Forelimb muscle (tissue), 1 donor: ENCODE data around the gene NTM. TPM values are rescaled to one million over a fixed set of nuclear protein-coding genes. Genes with fewer than 3 reads are reported as not detected.

Source experiments
- DNase-seq: peaks from one replicate; pipeline ENCODE4 v3.0.0-alpha.2; 2013; ENCODE audit warnings: low read depth
- polyA plus RNA-seq: library from polyadenylated mRNA; unstranded; fragments of 120-200 nt; gene quantifications from one replicate; pipeline ENCODE4 v1.2.1, GENCODE V29; 2013; ENCODE audit not compliant: insufficient read length

NTM gene
- polyA plus RNA-seq, 1 donor = 15.0 TPM

DNA sequence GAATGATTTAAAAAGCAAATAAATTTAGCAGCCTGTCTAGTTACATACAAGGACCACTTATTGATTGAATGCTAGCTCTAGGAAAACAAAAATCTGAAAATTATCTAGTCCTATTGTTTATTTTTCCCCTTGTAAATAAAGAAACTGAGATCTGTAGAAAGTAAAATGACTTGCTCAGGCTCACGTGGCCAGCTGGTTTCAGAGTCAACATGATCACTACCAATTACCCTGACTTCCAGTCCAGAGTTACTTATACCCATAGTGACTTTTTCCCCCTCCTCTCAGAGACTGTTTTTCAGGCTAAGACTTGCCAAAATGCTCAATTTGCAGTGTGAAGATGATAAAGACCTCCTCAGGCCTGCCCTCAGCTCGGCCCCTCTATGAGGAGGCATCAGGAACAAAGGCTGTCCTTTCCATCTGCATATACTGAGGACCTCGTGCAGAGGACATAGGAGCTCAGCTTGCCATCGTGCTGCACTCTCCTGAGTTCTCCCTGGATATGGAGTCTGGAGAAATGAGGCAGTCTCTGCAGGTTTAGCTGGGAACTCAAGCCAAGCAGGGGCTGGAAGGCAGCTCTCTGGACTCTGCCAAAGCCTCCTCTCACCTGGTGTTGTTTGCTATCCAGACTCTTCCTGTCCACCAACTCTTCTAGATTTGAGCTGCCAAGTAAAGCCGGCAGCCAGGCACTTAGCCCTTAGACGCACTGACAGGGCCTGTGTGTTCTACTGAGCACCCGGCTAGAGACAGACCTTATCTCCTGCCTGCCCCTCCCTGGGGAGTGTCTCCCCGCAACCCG is 883.3 kb downstream of the NTM start:
- DNase-seq = no peak

DNA sequence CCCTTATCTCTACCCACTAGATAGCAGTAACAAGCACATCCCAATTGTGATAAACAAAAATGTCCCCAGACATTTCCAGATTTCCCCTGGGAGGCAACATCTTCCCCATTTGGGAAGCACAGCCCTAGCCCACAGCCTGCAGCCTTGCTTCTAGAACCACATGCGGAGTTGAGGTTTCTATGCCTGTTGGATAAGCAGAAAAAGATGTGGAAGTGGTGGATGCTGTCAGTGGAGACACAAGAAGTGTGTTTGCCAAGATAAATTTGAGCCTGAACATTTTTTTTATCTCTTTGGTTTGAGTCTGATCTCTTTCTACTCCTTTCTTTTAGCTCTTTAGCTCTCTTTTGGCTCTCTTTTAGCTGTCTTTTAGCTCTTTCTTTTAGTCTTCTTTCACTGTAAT is 884.5 kb downstream of the NTM start:
- DNase-seq = no peak

DNA sequence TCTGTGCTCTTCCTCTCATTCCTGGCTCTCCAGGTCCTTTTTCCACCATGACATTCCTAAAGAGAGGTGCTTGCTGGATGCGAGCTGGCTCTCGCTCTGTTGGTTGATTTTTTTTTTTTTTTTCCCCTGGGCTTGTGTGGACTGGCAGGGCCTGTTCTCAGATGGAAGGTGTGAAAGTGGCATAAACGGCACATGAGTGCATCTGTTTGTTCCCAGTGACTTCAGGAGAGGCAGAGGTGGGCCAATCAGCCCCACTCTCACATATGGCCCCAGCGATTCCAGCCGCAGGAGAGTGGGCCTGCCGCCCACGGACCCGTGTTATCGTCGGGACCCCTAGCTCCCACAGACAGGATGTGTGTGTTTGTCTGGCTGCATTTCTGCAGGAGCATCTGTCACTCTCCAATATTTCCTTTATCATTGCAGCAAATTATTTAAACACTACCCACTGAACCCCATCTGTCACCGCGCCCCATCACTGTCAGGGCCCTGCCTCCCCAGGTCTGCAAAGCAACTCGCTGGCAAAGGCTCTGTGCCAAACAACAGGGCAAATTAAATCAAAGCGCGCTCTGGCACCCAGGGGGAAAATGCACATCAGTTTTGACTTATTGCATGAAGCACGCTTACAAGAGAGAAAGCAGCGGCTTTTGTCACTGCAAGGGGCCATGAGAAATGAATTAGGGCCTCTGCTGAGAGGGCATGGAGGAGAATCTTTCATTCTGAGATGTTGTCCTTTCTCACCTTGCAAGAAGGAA is 886.3 kb downstream of the NTM start:
- DNase-seq = no peak

DNA sequence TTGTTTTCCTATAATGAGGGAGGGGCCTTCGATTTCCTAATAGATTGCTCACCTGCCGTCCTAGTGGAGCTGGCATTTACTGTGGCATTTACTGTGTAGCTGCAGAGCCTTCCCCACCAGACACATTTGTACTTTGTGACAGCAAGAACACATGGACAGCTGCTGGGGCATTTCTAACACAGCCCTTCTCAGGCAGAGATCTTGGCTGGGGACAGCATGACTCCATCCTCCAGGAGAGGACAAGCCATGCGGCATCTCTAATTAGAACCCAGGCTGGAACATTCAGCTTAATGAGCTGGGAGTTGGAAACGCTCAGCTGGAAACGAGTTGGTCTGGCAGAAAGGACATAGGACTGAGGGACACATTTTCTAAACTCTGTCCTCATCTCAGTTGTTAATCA is 887.5 kb downstream of the NTM start:
- DNase-seq = no peak

DNA sequence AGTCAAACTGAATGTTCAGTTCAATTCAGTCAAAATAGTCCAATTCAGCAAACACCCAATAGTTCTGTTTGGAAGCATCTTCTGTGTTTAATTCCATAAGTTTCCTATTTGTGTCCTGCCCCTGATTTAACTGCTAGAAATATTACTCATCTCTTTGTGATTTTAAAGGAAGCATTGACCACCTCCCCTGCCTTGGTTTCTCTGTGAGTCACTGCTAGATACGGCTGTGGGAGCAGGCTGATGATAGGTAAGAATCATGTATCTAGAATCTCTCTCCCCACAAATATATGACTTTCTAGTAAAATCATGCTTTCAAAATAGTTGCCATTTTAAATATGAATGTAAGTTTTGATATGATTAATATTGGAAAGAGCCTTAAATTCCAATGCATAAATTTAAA is 888.5 kb downstream of the NTM start:
- no peak for DNase-seq

DNA sequence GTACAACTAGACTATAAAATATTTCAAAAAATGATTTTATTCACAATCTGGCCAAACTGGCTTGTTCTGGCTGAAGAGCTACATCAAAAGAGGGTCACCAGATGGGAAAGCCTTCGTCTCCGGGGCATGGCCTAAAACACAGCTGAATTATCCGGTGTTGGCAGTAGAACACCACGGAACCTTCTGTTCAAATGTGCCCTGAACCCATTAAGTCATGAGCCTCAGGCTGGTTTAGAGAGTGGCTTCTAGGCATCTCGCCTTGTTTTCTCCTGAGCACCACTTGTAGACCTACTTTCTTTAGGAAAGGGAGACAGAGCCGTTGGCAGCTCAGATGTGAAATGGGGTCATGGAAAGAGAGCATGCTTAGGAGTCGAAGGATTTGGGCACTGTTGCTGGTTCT is 890.2 kb downstream of the NTM start:
- DNase-seq = no peak

DNA sequence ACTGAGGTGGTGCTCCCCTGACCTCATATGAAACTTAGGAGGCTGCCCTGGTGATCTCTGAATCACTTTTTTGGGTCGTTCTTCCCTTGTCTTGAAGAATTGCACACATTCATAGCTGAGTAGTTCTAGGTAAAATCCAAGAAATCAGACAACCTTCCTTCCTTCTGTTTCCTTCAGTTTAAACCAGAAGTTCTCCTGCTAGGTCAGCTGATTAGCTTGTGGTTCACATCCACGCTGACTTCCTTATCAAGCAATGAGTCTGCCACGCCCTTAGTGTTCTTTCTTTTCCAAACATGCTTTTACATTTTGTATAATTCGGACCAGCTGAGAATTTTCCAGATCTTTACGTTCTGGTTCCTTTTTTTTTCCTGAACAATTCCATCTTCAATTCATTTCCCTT is 892.8 kb downstream of the NTM start:
- no peak for DNase-seq

DNA sequence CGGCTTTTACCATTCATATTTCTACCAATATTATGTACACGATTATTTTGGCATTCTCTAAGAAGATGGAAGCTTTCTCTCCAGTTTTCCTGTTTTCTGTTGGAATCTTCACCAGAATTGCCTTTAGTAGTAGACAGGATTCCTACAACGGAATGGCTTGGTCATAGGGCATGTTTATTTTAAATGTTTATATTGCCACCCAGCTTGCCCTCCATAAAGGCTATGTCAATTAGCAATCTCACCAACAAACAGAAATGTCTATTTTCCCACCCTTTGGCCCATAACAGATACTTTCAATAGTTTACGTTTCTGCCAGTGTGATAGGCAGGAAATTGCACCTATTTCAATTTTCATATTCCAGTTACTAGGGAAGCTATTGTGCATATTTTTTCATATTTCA is 893.5 kb downstream of the NTM start:
- DNase-seq = no peak

DNA sequence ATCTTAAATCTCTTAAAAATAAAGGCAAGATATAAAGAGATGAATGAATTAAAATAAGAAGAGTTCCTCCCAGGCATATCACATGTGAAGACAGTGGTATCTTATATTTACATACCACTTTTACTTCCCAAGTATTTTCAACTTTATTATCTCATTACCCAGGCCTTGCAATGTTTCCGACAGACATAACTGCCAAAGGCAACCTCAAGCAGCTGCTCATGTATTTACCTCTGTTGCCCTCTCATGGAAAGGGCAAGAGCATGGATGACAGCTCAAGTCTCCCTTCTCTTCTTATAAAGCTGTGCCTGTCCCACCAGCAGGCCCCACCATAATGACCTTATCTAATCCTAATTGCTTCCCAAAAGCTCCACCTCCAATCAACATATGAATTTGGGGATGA is 894.2 kb downstream of the NTM start:
- DNase-seq = no peak

DNA sequence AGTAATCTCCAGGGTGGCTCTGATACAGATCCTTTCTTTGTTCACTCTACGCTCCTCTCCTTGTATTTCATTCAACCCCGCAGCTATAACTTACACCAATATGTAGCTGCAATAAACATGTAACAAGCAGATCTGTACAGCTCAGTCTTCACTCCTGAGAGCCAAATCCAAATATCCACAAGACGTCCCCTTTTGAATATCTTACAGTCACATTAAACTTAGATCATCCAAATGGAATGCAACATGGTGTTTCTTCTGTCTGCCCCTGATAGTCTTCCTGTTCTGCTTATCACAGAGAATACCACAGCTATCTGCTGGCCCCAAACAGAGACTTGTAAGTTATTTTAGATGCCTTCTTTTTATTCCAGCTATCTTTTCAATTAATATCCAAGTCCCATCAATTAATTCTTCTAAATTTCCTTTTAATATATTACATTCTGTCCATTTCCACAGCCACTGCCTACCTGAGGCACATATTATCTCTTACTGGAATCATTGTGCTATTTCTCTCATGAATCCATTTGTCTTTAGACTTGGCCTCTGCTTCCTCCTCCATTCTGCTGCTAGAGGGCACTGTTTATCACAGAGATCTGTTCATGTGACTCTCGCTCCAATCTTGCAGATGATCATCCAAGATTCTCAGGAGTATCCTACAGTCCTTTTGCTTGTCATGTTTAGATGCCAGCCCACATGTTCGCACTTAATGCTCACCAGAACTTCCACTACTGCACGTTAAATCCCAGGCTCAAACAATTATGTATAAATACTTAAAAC is 908.6 kb downstream of the NTM start:
- DNase-seq = no peak

DNA sequence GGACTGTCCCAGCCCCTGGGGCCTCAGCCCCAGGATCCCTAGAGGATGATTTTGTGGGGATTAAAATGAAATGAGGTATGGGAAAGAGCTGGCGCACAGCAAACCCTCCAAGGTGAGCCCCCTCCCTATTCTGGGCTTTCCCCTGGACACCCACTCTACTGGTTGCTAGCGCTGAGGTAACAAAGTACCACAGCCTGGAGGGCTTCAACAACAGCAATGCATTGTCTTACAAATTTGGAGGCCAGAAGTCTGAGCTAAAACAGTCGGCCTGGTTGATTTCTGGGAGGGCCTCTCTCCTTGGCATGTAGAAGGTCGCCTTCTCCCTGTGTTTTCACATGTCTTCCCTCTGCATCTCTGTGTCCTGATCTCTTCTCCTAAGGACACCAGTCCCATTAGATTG is 913.6 kb downstream of the NTM start:
- DNase-seq = no peak

DNA sequence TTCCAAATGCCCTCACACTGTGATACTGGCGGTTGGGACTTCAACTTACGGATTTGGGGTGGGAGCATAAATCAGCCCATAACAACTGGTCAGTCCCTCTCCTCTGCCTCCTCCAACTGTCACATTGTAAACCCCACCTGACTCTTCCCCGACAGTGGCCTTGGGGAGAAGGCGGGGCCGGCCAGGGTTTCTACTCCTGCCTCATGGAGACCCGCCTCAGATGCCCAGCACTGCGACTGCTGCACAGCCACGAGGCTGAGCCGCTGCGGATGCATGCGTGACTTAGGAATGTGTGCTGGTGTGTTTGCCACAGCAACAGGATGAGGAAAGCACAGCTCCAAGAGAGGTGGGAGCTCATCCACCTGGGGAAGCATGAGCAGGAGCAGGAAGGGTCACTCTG is 914.2 kb downstream of the NTM start:
- no peak for DNase-seq

DNA sequence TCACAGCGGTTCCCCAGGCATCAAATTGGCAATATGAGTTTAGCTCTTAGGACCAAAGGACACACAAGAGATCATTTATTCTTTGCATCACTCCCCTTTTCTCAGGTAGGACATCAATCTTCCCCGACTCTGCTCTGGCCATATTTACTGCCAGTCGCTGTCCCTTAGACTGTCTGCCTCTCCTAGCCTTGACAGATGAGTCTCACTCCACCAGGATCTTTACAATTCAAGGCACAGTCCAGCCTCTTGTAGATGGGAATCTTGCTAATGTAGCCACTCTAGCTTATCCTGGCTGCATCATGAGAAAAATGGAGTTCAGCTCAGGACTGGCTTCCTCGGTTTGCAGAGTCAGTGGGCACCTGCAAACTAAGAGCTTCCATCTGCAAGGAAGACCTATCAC is 915.2 kb downstream of the NTM start:
- DNase-seq = no peak

DNA sequence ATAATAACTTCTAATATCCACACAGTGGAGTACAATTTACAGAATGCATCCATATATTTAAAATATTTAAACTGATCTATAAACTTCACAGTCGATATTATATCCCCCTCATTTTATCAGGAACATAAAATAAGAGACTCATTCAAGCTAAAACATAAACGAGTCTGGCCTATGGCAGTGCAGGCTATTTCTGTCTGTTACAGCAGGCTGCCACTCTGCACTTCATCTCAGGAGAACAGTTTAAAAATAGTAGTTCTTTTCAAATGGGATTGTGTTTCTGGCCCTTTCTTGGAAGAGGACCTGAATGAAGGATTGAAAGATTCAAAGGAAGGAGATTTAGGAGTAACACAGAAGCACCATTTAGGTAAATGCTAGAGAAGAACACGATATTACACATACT is 915.7 kb downstream of the NTM start:
- DNase-seq = no peak

DNA sequence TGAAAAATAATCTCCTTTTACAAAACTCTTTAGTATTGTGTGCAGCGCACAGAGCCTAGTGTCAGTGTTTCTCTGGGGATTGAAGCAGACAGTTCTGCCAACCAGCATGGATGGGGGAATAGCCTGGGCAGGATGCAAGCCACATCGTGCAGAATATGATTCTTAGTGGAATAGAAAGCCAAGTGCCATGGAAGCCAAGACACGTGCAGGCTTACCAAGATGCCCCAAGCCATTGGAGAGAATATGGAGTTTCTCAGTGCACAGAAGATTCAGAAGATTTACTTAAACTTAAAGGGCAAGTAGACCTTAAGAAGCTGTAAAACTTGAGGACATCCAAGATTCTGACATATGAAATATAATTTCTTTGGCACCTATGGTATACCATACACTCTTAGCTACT is 917.6 kb downstream of the NTM start:
- no peak for DNase-seq

DNA sequence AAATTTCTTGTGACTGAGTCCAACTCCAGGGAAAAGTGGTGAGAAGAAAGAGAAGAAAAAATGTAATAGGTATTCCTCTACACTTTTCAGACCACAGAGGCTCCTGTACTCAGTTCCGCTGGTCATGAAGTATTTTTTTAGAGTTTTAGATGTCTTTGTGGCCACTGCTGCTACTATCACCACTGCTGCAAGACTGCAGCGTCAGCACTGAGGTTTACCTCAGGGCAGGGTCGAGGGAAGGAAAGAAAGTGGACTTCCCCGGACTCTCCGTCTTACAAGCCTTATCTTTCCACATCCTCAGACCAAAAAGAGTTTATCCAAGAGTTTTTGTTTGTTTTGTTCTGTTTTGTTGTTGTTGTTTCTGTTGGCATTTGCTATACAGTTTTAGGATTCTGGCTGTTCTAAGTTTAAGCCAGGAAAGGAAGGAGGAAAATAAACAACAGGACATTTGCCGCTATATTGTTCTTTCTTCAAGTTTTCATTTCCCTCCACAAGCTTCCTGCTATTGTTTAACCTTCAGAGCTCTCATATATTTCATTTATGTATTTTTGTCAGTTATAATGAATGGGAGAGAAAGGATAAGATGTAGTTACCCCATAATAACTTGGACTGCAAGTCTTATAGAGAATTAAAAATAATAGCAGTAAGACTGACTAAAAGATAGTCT is 919.3 kb downstream of the NTM start:
- DNase-seq = no peak

DNA sequence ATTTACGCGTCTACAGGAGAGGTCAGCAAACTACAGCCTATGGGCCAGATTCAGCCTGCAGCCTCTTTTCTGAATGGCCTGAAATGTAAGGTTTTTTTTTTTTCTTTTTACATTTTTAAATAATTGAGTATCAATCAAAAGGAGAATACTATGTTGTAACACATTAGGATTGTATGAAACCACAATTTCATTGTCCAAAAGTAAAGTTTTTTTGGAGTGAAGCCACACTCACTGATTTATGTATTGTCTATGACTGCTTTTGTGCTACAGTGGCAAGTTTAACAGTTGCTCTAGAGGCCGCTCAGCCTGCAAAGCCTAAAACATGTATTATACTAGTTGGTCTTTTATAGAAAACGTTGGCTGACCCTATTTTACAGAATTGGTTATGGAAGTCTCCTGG is 923.2 kb downstream of the NTM start:
- no peak for DNase-seq

DNA sequence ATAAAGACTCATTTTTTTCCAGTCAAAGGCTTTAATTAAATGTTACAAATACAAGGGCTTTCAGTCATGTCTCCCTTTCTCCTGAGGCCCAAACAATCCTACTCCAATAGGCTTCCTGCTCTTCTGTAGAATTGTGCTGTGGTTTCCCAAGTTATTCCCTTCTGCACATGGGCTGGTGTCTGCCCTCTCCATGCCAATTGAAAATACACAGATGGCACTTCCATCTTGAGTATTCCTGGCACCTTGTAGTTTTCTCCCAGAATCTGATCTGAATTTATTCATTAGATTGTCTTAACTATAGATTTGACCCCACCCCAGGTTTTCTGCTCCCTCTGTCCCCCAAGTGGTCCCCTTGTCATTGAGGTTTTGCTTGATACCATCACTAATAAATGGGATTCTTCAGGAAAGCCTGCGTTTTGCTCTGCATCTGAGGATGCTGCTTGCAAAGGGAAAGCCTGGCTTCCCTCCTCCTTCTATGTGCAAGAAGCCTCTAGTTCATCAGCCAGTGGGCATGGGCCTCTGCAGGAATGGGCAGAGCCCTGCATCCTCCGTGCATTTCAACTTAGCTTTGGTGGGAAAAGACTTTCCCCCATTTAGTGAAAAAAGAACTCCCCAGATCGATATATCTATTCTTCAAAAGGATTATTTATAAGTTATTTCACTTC is 926.7 kb downstream of the NTM start:
- DNase-seq = no peak

DNA sequence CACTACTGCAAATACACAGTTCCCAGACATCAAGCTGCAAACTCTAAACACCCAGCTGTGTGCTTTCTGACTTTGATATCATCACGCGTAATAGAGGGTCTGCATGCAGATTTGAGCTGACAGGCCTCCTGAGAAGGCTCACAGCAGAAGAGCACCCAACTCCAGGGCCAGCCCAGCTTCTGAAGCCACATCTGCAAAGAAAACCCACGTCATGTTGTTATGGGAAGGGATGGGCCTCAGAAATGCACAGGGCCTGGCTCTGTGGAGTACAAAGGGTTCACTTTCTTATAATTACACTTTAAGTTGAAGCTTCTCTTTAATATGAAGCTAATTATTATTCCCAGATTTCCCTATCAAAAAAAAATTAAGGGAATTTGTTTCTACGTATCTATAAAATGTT is 927.9 kb downstream of the NTM start:
- DNase-seq = no peak

DNA sequence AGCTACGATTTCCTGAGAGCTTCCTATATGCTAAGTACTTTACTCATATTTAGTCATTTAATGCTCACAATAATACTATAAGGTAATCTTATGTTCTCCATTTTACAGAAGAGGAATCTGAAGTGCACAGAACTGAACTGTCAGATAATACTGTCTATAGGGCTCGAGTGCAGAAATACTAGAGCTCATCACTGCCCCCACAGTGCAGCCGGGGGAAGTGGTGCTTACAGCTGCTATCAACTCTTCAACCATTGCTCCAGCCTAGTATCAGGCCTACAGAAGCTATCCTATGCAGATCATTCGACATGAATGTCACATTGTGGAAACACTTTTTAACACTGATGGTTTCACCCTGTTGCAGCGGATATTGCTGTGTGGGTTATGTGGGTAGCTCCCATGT is 929.9 kb downstream of the NTM start:
- no peak for DNase-seq

DNA sequence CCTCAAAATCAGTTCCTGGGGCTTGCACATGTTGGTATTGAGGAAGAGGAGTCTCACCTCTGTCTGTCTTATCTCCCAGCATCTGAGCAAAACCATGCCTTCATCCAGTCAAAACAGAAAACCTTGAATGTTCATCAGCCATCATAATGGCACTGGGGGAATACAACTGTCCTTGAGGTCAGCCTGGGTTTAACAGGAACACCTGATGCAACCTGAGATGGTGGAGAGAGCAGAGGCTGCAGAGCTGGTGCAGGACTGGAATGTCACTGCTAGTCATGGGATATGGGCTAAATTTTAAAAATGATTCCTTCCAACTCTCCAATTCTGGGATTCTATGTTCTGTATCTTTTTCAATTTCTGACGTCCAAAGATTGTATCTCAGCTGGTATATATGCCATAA is 931.0 kb downstream of the NTM start:
- DNase-seq = no peak

DNA sequence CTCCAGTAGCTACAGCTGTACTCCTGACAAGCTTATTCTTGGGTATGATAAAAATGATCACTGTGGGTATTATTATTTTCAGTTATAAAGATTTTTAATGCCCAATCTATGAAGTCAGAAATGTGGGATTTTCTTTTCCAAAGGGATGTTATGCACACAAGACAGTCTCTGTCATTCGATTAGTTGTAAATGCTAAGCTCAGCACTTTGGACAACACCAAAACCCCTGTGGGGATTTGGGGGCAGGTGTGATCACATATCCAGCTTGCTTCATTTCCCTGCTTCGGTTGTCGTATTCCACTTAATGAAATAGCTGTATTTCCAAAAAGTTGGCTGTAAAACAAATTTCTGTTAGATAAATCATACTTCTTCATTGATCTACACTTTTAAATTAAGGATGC is 931.5 kb downstream of the NTM start:
- DNase-seq = no peak
